Kidney epithelial cell (primary cell): ENCODE data around the gene ATP5PO. TPM values are rescaled to one million over a fixed set of nuclear protein-coding genes. Genes with fewer than 3 reads are reported as not detected.

ENCODE experiments used
- DNase-seq: peaks from one replicate; pipeline ENCODE4 v3.0.0-alpha.2; 2010; ENCODE audit warnings: low read depth
- H3K27me3 ChIP-seq: 2 replicates; pipeline ENCODE4 v1.6.0; 2011; ENCODE audit warnings: low read length; ENCODE audit not compliant: control insufficient read depth, insufficient read depth
- H3K36me3 ChIP-seq: 2 replicates; pipeline ENCODE4 v1.5.1; 2011; ENCODE audit warnings: low read length; ENCODE audit not compliant: control insufficient read depth, insufficient read depth
- H3K4me3 ChIP-seq: 2 replicates; pipeline ENCODE4 v1.5.1; 2011; ENCODE audit warnings: low read depth, mild to moderate bottlenecking, control low read depth, low read length
- total RNA-seq: library from RNA; depleted of rRNA; stranded (reverse); fragments of >200 nt; gene quantifications from 2 replicates; pipeline ENCODE4 v1.2.3, GENCODE V29; 2015
- TF ChIP-seq, protein P1 (sequence below): IDR thresholded peaks from 2 replicates; pipeline ENCODE4 v1.5.1; 2011; ENCODE audit warnings: mild to moderate bottlenecking, moderate library complexity, low read length, control low read depth, inconsistent platforms; ENCODE audit not compliant: insufficient read depth, poor library complexity, severe bottlenecking

Gene ATP5PO
- total RNA-seq, 1 donor from 2014 or later = 286 TPM

DNA sequence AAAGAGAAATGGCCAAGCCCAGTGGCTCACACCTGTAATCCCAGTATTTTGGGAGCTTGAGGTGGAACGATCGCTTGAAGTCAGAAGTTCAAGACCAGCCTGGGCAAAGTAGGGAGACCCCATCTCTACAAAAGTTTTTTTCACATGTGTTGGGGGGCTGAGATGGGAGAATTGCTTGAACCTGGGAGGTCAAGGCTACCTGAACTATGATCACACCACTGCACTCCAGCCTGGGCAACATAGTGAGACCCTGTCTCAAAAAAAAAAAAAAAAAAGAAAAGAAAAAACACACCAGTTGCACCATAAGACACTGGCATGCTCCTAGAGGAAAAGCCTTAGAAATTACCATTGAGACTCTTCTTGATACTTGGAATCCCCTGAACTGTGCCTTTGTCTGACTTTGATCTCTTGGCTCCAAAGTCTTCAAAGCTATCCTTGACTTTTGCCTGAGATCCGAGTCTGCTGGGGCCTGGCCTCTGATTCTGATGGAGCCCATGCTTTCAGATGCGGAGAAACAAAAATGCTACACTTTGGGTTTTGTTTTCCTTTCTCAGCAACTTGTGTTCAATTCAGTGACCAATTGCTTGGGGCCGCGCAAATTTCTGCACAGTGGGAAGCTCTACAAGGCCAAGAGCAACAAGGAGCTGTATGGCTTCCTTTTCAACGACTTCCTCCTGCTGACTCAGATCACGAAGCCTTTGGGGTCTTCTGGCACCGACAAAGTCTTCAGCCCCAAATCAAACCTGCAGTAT is 33.7 kb downstream of the ATP5PO start:
- DNase-seq = no peak
- no peak overlapping the region for H3K4me3 ChIP-seq
- H3K27me3 ChIP-seq = no peaks in the 10 kb centered on the region
- TF ChIP-seq, protein P1, sequence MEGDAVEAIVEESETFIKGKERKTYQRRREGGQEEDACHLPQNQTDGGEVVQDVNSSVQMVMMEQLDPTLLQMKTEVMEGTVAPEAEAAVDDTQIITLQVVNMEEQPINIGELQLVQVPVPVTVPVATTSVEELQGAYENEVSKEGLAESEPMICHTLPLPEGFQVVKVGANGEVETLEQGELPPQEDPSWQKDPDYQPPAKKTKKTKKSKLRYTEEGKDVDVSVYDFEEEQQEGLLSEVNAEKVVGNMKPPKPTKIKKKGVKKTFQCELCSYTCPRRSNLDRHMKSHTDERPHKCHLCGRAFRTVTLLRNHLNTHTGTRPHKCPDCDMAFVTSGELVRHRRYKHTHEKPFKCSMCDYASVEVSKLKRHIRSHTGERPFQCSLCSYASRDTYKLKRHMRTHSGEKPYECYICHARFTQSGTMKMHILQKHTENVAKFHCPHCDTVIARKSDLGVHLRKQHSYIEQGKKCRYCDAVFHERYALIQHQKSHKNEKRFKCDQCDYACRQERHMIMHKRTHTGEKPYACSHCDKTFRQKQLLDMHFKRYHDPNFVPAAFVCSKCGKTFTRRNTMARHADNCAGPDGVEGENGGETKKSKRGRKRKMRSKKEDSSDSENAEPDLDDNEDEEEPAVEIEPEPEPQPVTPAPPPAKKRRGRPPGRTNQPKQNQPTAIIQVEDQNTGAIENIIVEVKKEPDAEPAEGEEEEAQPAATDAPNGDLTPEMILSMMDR = no peak
- no peaks in the 10 kb centered on the region for H3K36me3 ChIP-seq

GRCh38 chr21:33880626-33881025 is 35.0 kb downstream of the ATP5PO start:
- H3K27me3 ChIP-seq = no peaks in the 10 kb centered on the region
- H3K4me3 ChIP-seq = no peak overlapping the region
- TF ChIP-seq, protein P1 = no peak
- no peaks in the 10 kb centered on the region for H3K36me3 ChIP-seq
- no peak for DNase-seq

- no peaks in the 10 kb centered on the region for H3K36me3 ChIP-seq
- no peak for DNase-seq
- TF ChIP-seq, protein P1 = no peak
- H3K4me3 ChIP-seq = no peak overlapping the region
- H3K27me3 ChIP-seq = no peaks in the 10 kb centered on the region
Measured at GRCh38 chr21:33878824-33879223, 36.8 kb downstream of the ATP5PO start.

GRCh38 chr21:33875026-33875695 is 40.4 kb downstream of the ATP5PO start:
- no peak overlapping the region for H3K4me3 ChIP-seq
- no peaks in the 10 kb centered on the region for H3K36me3 ChIP-seq
- no peaks in the 10 kb centered on the region for H3K27me3 ChIP-seq
- TF ChIP-seq, protein P1 = no peak
- DNase-seq = no peak

- H3K4me3 ChIP-seq = no peak overlapping the region
- TF ChIP-seq, protein P1 = no peak
- H3K27me3 ChIP-seq = no peaks in the 10 kb centered on the region
- DNase-seq = no peak
- H3K36me3 ChIP-seq = no peaks in the 10 kb centered on the region
Measured at GRCh38 chr21:33874161-33874560, 41.4 kb downstream of the ATP5PO start.
